HepG2 (cell line): ENCODE data around the gene PMM2. TPM values are rescaled to one million over a fixed set of nuclear protein-coding genes. Genes with fewer than 3 reads are reported as not detected.
A peak's percentile ranks its signal among the peaks of the same experiment; 100 is the strongest.

ENCODE experiments used
- ATAC-seq: fragments of 200-7000 bp; cut with Tn5 transposase; 3 replicates; pipeline ENCODE4 v1.9.1; 2020; ENCODE audit warnings: mild to moderate bottlenecking, moderate library complexity
- BruUV-seq: library from RNA; stranded (reverse); fragments of 400-500 nt; replicated peaks from 2 replicates; lab custom pipeline; 2021; lab: Mats Ljungman, UMichigan
- CTCF ChIA-PET: fragments of 300-600 bp; formaldehyde crosslinking; extraction: SDS; loops from one replicate; lab custom pipeline; 2021; ENCODE audit warnings: low total read pairs, inconsistent platforms, low intra/inter-chr PET ratio; lab: Yijun Ruan, JAX
- POLR2A ChIA-PET: fragments of 350-600 bp; sonication (Branson Sonifier 250); formaldehyde crosslinking; loops from one replicate; lab custom pipeline; 2020; ENCODE audit warnings: antibody characterized with exemption, inconsistent platforms; lab: Yijun Ruan, JAX
- DNase-seq: peaks from one replicate; pipeline ENCODE4 v3.0.0-alpha.2; 2015; ENCODE audit warnings: low spot score
- FAIRE-seq: peaks from 3 replicates; lab custom pipeline; 2011; peaks lifted over from hg19 to GRCh38; lab: Jason Lieb, UNC
- H2AFZ ChIP-seq: one replicate; pipeline ENCODE4 v1.6.1; 2011; ENCODE audit warnings: low read length, inconsistent platforms
- H3K27ac ChIP-seq: fragments of 300-600 bp; 3 replicates; pipeline ENCODE4 v1.8.0; 2011; ENCODE audit warnings: mixed run types, mild to moderate bottlenecking, mixed read lengths, low read length, inconsistent platforms; ENCODE audit not compliant: insufficient read depth; ENCODE audit errors: extremely low read length
- H3K27me3 ChIP-seq, 2 experiments: fragments of 200-600 bp in 1 of 2; 2 replicates in 1 of 2; 3 replicates in 1 of 2; pipeline versions ENCODE4 v1.6.0 to v1.8.0; 2011; ENCODE audit warnings: low read length in 2 of 2, mild to moderate bottlenecking in 2 of 2, moderate library complexity in 2 of 2, inconsistent platforms in 1 of 2; ENCODE audit not compliant: insufficient read depth in 2 of 2, control insufficient read depth in 1 of 2
- H3K36me3 ChIP-seq, 2 experiments: fragments of 200-600 bp in 1 of 2; replicated peaks in 1 of 2; 2 replicates in 1 of 2; 3 replicates in 1 of 2; pipeline versions ENCODE4 v1.5.1 to v1.8.0; 2011; ENCODE audit warnings: low read length in 2 of 2, inconsistent platforms in 1 of 2; ENCODE audit not compliant: insufficient read depth in 2 of 2, control insufficient read depth in 1 of 2
- H3K4me1 ChIP-seq: 2 replicates; pipeline ENCODE4 v1.5.1; 2012; ENCODE audit warnings: low read length, inconsistent platforms; ENCODE audit not compliant: insufficient read depth
- H3K4me2 ChIP-seq: 2 replicates; pipeline ENCODE4 v1.6.0; 2011; ENCODE audit warnings: low read depth, low read length, inconsistent platforms
- H3K4me3 ChIP-seq, 3 experiments: fragments of 200-600 bp in 1 of 3; sonication (generic), shearing (Covaris generic) in 1 of 3; replicated peaks in 1 of 3; 2 replicates each; pipeline ENCODE4 v1.5.1; 2011 to 2016; ENCODE audit warnings: low read length in 3 of 3, inconsistent platforms in 2 of 3, low read depth in 2 of 3, mild to moderate bottlenecking in 2 of 3, control low read depth in 1 of 3, mixed read lengths in 1 of 3; ENCODE audit not compliant: insufficient read depth in 1 of 3
- H3K79me2 ChIP-seq: one replicate; pipeline ENCODE4 v1.6.1; 2011; ENCODE audit warnings: low read length, inconsistent platforms; ENCODE audit not compliant: insufficient read depth
- H3K9ac ChIP-seq: 2 replicates; pipeline ENCODE4 v1.6.0; 2011; ENCODE audit warnings: mild to moderate bottlenecking, low read depth, low read length, inconsistent platforms; ENCODE audit not compliant: insufficient read depth
- H3K9me3 ChIP-seq: 2 replicates; pipeline ENCODE4 v1.5.1; 2012; ENCODE audit warnings: mild to moderate bottlenecking, low read length
- H4K20me1 ChIP-seq: 2 replicates; pipeline ENCODE4 v1.6.0; 2011; ENCODE audit warnings: inconsistent platforms, mild to moderate bottlenecking, low read length, moderate library complexity; ENCODE audit not compliant: insufficient read depth
- FOXA3 ChIP-seq: IDR thresholded peaks from 2 replicates; pipeline ENCODE4 v1.6.1; 2016; ENCODE audit warnings: missing genetic modification reagents, missing compliant biosample characterization
- GRHL1 ChIP-seq: sonication (generic); formaldehyde crosslinking; conservative IDR thresholded peaks from 2 replicates; pipeline ENCODE4 v1.8.0; 2022; ENCODE audit warnings: missing genetic modification reagents
- KDM5B ChIP-seq: sonication (generic); formaldehyde crosslinking; IDR thresholded peaks from 2 replicates; pipeline ENCODE4 v1.4.0; 2020; ENCODE audit warnings: missing genetic modification reagents, mild to moderate bottlenecking, borderline replicate concordance
- POLR2A ChIP-seq, 2 experiments: IDR thresholded peaks; 2 replicates each; pipeline ENCODE4 v1.6.1; 2011; ENCODE audit warnings: low read depth in 2 of 2, low read length in 2 of 2, mild to moderate bottlenecking in 1 of 2, moderate library complexity in 1 of 2; ENCODE audit not compliant: insufficient read depth in 1 of 2
- POLR2AphosphoS5 ChIP-seq: IDR thresholded peaks from 2 replicates; pipeline ENCODE4 v1.6.1; 2012; ENCODE audit warnings: low read depth, low read length
- POLR2G ChIP-seq: fragments of 200-400 bp; formaldehyde crosslinking; IDR thresholded peaks from 2 replicates; pipeline ENCODE4 v1.6.1; 2018; ENCODE audit warnings: mild to moderate bottlenecking, low read depth, low read length, moderate library complexity
- RBM22 ChIP-seq: fragments of 200-400 bp; formaldehyde crosslinking; optimal IDR thresholded peaks from 2 replicates; pipeline ENCODE3; 2017; ENCODE audit warnings: mild to moderate bottlenecking, low read length, moderate library complexity
- SIX4 ChIP-seq: sonication (generic); formaldehyde crosslinking; IDR thresholded peaks from 2 replicates; pipeline ENCODE4 v1.4.0; 2020; ENCODE audit warnings: missing genetic modification reagents
- XRCC5 ChIP-seq: fragments of 200-400 bp; formaldehyde crosslinking; optimal IDR thresholded peaks from 2 replicates; pipeline ENCODE3; 2017; ENCODE audit warnings: mild to moderate bottlenecking, low read length
- ZNF274 ChIP-seq: sonication (generic); formaldehyde crosslinking; IDR thresholded peaks from 2 replicates; pipeline ENCODE4 v1.5.1; 2020; ENCODE audit warnings: mild to moderate bottlenecking, missing genetic modification reagents
- ZNF317 ChIP-seq: sonication (generic); formaldehyde crosslinking; IDR thresholded peaks from 2 replicates; pipeline ENCODE4 v1.5.0; 2020; ENCODE audit warnings: mild to moderate bottlenecking, missing genetic modification reagents
- ZNF687 ChIP-seq: sonication (generic); formaldehyde crosslinking; IDR thresholded peaks from 2 replicates; pipeline ENCODE4 v1.5.1; 2020; ENCODE audit warnings: mild to moderate bottlenecking, missing genetic modification reagents, moderate library complexity
- ZNF83 ChIP-seq: sonication (generic); formaldehyde crosslinking; IDR thresholded peaks from 2 replicates; pipeline ENCODE4 v1.4.0; 2020; ENCODE audit warnings: missing genetic modification reagents, mild to moderate bottlenecking, borderline replicate concordance
- ZNF883 ChIP-seq: sonication (generic); formaldehyde crosslinking; IDR thresholded peaks from 2 replicates; pipeline ENCODE4 v1.5.1; 2020; ENCODE audit warnings: mild to moderate bottlenecking, missing genetic modification reagents; ENCODE audit errors: not compliant biosample characterization
- WGBS: methylation state at CpG from one replicate; pipeline ENCODE4 v1.1.6; 2017; ENCODE audit warnings: low lambda C conversion rate; 5-methylcytosine and 5-hydroxymethylcytosine counted together
- in situ Hi-C: cut with HindIII; loops from 2 replicates; pipeline ENCODE4 v1.10.0; 2017; ENCODE audit warnings: low pct_unique_long_range_greater_than_20kb; ENCODE audit not compliant: extremely low pct_ligation_motif_present
- intact Hi-C: fragments of 100-400 bp; cut with micrococcal nuclease; formaldehyde crosslinking; loops from one replicate; pipeline ENCODE4 v1.10.0; 2022; ENCODE audit not compliant: unreplicated experiment
- polyA plus RNA-seq, 8 experiments: library from polyadenylated mRNA; depleted of rRNA in 3 of 8; stranded (reverse) in 7 of 8; unstranded in 1 of 8; fragments of >200 nt; fragmentation: Illumina TruSeq in 4 of 8; extraction: Trizol in 4 of 8; gene quantifications; 2 replicates each; pipeline versions ENCODE4 v1.2.1 to v1.2.3, GENCODE V29; 2011 to 2016; ENCODE audit warnings: low read depth in 4 of 8, missing spikeins in 1 of 8, mixed read lengths in 1 of 8; ENCODE audit not compliant: insufficient read depth in 1 of 8
- total RNA-seq, 5 experiments: library from RNA; depleted of rRNA; stranded (reverse); fragments of >200 nt; fragmentation: Illumina TruSeq; extraction: Trizol; gene quantifications; 2 replicates each; pipeline ENCODE4 v1.2.3, GENCODE V29; 2016; ENCODE audit warnings: low read depth in 1 of 5

Gene PMM2
- total and polyA plus RNA-seq, 2 of the 13 experiments (the other 11 are each of a cell fraction or from before 2014, with no cell fraction given), result 52.2 to 93.7 TPM

- Histone ChIP-seq H3K27ac (no peak overlapping the region), H3K4me3 (no peak overlapping the region), H4K20me1 (peaks cover 52% of the 10 kb centered on the region), H3K36me3 (peaks cover 60 to 90% of the 10 kb centered on the region in 2 experiments), H3K9me3 (no peaks in the 10 kb centered on the region), H3K79me2 (no peaks in the 10 kb centered on the region), H3K4me2 (no peak overlapping the region), H2AFZ (no peak overlapping the region), H3K27me3 (no peaks in the 10 kb centered on the region), H3K9ac (no peak overlapping the region), H3K4me1 (peaks cover 31% of the 10 kb centered on the region)
- POLR2A ChIA-PET, result interaction anchor here (0.8 to 7.5 kb wide), 4 partner anchors 7 to 27 kb away, joined by 3 to 105 read pairs (median 8); partner anchors contain the start of gene CARHSP1
- TF ChIP-seq ZNF317 (CRISPR knock-in tag) (no peak), ZNF687 (CRISPR knock-in tag) (peak; percentile 24; the same call in 1 of the 2 replicates), POLR2AphosphoS5 (peak; percentile 22; the same call in 1 of the 2 replicates), ZNF883 (CRISPR knock-in tag) (peak; percentile 62), ZNF83 (CRISPR knock-in tag) (peak; percentile 7; the same call in 1 of the 2 replicates), XRCC5 (no peak), POLR2G (peak; percentile 11), FOXA3 (CRISPR knock-in tag) (no peak), GRHL1 (CRISPR knock-in tag) (no peak), RBM22 (peak; percentile 99), POLR2A (IDR thresholded peaks at IDR 0.05; ENCODE audit: insufficient read depth in 1 of 2, low read depth in 2 of 2, low read length in 2 of 2) (peak; percentile 30 to 70; a peak in 2 of 4 replicates), KDM5B (0 out of 2 replicates have a peak, but pooled peaks have one; percentile 18), SIX4 (CRISPR knock-in tag) (no peak), ZNF274 (0 out of 2 replicates have a peak, but pooled peaks have one; percentile 52)
- no peak for ATAC-seq
- DNase-seq, result no peak
- CTCF ChIA-PET, result no interaction called here
- WGBS, result 96% methylated on average over 7 of the region's 7 CpGs
- intact Hi-C loops, result loop anchor here (5.0 kb wide), 1 partner anchor 191 kb away; no protein-coding TSS in a partner anchor
- no peak for FAIRE-seq
- in situ Hi-C loops, result no loop called here
- TSS peak; percentile 32 for BruUV-seq
Observed at GRCh38 chr16:8853150-8853549, 55.5 kb downstream of the PMM2 start.
